MV-4-11 (cell line): Measurements from ENCODE around the gene RAP1GAP2.
A peak's percentile ranks its signal among the peaks of the same experiment; 100 is the strongest.
"Not testable (repeated sequence)": the region's sequence is repeated elsewhere in the genome, so short reads cannot be mapped to it uniquely, and the experiment has no call there.

Experiments used
- DNase-seq: peaks from one replicate; lab custom pipeline; 2025; lab: John Stamatoyannopoulos, UW

RAP1GAP2 gene

DNA sequence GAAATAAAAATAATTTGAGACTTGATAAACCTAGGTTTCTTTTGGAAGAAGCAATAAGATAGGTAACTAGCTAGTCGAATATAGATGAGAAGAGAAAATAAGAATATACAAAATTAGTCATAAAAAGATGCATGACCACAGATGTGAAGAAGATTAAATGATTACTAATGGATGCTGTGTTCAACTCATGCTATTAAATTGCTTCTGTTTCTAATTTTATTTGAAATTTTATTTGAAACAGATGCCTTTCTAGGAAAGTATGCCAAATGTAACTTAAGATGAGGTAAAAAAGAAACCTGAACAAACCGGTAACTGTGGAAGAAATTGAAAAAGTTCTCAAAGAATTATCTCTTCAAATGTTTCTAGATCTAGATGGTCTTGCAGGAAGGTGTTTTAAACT lies 175.6 kb downstream of the RAP1GAP2 start:
- no peak for DNase-seq

DNA sequence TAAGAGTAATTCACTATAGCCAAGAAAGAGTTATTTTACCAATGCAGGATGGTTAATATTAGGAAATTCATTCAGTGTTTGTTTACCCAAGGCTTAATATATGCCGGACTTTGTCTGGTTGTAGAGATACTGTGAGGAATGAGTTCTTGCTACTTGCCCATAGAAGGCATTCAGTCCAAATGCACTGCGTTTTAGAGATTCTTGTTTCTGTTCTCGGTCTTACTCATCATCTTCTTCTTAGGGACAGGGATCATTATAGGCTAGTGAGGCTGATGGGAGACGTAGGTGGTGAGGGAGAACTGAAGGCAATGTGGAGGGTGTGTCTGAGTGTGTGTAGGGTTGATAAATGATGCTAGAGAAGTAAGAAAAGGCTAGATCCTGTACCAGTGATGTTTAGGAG lies 176.5 kb downstream of the RAP1GAP2 start:
- no peak for DNase-seq

DNA sequence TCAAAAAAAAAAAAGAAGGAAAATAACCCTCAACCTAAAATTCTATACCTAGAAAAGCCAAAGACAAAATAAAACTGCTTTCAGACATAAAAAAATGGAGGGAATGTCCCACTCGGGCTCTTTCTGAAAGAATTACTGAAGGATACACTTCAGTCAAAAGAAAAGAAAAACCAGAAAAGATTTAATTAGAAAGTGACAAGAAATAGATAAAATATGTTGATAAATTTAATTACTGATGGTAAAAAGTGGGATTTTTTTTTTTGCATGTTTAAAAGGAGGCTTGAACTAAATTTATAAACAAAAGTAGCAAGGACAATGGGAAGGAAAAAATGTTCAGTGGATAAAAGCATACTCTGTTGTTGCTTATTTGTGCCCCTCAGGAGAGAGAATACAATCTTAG lies 178.1 kb downstream of the RAP1GAP2 start:
- no peak for DNase-seq

DNA sequence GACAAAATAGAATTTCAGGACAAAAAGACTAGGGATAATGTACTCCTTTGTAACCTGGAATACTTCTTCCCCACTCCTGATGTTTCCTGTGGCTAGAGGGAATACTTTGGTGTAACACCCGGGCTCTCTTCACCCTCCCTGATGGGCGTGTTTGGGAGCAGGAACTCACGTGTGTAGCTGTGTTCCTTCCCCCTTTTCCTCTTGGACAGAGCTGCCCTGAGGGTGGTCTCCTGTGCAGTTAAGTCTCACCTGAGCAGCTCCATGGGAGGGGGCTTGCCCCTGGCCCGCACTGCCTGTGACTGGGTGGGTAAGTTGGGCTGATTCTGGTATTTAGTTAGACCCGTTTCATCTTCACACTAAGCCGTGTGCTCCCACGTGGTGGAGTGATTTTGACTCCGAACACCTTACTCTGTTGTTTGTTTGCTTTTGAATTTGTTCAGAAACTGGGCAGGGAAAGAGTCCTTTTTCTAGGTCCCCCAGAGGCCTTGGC lies 179.3 kb downstream of the RAP1GAP2 start:
- no peak for DNase-seq

DNA sequence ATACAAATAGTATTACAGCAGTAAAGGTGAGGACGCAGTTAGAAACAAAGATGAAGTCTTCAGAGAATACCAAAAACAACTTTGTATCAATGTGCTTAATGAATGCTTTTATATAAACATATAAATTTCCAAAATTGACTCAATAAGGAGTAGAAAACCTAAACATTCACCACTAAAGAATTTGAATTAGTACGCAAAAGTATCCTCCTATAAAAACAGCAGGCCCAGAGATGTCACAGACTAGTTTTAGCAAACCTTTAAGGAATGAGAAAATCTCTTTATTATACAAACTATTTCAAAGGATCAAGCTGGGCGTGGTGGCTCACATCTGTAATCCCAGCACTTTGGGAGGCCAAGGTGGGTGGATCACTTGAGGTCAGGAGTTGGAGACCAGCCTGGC lies 180.9 kb downstream of the RAP1GAP2 start:
- DNase-seq = no peak

DNA sequence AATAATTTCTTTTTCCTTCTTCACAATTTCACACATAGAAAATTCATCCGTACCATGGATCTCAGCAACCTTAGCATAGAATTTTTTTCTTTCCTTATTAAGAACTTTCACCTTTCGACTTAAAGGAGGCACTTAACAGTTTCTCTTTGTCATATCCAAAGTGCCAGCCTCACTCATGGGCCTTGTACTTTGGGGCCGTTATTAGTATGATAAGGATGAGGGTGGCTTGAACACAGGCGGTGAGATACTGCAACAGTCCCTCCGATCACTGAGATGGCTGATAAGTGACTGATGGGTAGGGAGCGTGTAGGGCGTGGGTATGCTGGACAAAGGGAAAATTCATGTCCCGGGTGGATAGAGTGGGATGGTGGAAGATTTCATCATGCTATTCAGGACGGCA lies 181.9 kb downstream of the RAP1GAP2 start:
- no peak for DNase-seq

DNA sequence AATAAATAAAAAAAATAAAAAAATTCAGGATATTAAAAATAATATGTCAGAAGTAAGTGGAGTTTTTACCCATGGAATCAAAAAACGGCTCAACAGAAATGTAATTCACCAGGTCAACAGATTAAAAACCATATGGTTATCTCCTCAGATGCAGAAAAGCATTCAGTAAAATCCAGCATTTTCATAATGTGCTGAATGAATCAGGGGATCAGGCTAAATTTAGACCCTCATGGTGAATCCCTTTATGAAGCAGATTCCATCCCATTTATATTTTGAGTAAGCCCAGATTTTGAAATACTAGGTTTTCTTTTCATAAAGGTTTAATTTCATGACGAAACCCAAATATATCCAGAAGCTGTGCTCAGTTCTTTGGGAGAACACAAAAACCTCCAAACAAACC lies 182.8 kb downstream of the RAP1GAP2 start:
- no peak for DNase-seq

DNA sequence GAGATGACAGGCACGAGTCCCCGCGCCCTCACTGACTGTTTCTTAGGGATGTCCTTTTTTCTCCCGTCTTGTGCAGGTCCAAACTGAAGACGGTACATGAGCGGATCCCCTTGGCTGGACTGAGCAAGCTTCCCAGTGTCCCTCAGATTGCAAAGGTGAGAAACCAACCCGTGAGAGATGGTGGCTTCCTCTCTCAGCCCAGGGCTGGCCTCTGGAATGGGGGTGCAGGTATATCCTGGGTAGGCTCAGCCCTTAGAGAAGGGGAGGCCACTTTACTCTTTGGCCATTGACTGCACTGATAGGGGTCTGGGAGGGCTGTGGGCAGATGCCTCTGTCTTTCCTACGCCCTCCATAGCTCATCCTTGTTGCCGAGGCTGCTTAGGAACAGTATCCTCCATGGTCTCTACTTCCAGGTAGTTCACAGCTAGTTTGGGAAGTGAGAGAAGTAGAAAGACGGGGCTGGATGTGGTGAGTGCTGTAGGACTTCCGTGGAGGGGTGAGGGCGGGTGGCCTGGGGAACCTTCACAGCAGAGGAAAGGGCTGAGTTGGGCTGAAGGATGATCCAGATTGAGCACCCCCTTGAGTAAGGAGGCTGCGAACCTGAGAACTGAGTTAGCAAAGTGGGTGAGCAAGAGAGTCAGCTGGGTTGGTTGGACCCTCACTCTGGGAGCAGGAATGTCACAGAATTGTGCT lies 184.1 kb downstream of the RAP1GAP2 start:
- DNase-seq = no peak

DNA sequence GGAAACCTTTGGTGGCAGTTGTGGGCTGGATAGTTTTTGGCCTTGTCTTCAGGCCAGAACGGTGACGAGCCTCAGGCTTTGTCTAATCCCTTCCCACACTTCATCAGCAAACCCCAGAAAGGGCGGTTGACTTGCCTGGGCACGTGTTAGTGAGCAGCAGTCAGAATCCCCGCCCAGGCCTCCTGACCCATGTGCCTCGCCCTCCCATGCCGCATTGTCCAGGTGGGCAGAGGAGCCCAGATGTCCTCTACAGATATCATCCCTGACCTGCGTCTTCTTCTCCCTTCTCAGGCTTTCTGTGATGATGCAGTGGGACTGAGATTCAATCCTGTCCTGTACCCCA lies 184.6 kb downstream of the RAP1GAP2 start:
- DNase-seq = no peak

DNA sequence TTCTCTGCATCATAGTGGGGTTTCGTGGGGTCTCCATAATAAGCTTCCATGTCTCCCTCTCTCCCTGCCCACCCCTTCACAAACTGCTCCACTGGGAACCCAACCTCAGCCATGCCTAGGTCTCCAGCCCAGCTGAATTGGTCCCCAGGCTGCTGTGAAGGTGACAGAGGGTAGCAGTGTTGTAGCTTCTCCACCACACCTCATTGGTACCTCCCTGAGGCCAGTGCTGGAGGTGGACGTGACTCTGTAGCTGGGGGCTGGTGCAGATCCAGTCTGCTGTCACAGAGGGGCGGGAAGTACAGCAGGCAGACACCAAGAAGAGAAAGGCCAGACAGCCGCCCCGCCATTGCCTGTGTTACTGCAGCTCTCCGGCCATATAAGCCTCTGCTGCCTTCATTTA lies 185.1 kb downstream of the RAP1GAP2 start:
- no peak for DNase-seq

DNA sequence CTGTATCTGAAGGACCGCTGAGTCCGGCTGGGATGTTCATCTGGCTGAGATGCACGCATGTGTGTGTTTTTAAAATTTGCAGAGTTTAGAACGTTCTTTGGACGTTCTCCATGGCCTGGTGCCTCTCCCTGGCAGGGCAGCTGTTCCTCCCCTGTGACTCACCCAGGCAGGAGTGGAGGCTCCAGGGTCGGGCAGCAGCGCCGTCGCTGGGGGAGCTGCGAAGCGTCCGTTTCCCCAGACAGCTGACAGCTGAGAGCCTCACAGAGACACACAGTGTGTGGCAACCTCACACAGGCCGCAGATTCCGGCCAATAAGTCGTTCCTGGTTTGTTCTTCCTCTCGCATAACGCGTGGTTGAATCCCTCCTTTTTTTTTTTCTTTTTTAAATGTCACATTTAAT lies 186.6 kb downstream of the RAP1GAP2 start:
- DNase-seq = peak; percentile 98

DNA sequence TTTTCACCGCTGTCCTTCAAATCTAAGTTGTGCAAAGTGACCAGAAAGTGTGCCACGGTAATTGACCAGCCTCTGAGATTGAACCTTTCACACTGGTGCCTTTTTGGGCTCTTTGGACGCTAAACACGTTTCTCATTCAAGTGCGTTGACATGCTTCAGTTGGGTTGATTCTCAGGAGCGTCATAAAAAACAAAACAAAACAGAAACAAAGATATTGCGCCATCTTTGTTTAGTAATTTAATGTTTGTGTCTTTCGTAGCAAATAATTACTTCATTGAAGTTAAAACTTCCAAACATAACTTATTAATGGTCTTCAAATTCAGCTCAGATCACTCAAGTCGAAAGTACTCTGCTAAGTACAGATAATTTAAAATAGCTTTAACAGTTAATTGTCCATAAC lies 187.0 kb downstream of the RAP1GAP2 start:
- DNase-seq = no peak

DNA sequence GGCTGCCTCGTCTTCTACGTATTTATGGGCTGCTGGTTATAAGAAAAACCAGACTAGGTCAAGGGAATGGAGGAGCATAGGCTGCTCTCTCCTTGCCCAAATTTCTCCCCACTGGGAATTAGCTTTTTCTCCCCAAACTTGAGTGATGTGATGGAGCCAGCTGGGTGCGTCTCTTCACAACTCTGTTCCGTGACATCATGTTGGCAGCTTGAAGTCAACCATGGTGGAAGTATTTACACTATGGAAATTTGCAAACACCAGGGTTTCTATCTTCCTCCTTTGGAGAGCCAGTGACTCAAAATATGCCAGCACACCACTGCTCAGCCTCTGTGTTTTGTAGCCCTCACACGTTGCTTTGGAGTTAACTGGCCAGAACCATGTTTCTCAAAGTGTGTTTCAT lies 189.1 kb downstream of the RAP1GAP2 start:
- no peak for DNase-seq

DNA sequence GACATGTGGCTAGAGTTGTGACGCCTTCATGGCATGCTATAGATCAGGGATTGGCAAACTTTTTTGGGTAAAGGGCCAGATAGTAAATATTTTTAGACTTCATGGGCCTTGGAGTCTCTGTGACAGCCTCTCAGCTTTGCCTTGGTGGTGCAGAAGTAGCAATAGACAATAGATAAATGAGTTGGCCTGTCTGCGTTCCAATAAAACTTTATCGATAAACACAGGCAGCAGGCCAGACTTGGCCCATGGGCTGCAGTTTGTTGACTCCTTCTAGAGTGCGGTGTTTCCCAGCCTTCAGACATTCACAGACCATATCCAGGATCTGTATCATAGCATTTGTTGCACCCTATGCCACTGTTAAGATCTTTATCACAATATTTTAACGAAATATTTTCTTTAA lies 190.7 kb downstream of the RAP1GAP2 start:
- DNase-seq = no peak

DNA sequence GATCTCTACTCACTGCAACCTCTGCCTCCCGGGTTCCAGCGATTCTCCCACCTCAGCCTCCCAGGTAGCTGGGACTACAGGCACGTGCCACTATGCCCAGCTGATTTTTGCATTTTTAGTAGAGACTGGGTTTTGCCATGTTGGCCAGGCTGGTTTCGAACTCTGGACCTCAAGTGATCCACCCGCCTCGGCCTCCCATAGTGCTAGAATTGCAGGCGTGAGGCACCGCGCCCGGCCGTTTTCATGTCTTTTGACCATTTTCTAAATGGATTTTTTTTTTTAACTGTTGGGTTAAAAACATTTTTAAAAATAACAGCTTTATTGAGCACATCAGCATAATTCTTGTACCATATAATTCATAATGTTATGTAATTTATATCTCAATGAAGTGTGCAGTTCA lies 193.2 kb downstream of the RAP1GAP2 start:
- not testable (repeated sequence) for DNase-seq

DNA sequence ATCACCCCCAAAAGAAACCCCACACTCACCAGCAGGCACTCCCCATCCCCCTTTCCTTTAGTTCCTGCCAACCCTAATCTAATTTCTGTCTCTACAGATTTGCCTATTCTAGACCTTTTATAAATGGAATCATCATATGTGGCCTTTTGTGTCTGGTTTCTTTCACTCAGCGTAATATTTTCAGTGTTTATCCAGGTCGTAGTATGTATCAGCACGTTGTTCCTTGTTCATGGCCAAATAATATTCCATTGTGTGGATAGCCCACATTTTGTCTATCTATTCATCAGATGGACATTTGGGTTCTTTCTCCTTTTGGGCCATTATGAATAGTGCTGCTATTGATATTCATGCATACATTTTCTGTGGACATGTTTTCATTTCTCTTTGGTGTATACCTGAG lies 193.6 kb downstream of the RAP1GAP2 start:
- no peak for DNase-seq

DNA sequence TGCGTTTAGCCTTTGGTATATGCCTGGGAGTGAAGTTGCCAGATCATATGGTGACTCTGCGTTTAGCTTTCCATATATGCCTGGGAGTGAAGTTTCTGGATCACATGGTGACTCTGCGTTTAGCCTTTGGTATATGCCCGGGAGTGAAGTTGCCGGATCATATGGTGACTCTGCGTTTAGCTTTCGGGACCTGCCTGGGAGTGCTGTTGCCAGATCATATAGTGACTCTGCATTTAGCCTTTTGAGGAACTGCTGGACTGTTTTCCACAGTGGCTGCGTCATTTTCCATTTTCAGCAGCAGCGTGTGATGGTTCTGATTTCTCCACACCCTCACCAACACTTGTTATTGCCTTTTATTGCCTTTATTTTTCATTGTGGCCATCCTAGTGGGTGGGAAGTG lies 194.2 kb downstream of the RAP1GAP2 start:
- DNase-seq = peak; percentile 48

DNA sequence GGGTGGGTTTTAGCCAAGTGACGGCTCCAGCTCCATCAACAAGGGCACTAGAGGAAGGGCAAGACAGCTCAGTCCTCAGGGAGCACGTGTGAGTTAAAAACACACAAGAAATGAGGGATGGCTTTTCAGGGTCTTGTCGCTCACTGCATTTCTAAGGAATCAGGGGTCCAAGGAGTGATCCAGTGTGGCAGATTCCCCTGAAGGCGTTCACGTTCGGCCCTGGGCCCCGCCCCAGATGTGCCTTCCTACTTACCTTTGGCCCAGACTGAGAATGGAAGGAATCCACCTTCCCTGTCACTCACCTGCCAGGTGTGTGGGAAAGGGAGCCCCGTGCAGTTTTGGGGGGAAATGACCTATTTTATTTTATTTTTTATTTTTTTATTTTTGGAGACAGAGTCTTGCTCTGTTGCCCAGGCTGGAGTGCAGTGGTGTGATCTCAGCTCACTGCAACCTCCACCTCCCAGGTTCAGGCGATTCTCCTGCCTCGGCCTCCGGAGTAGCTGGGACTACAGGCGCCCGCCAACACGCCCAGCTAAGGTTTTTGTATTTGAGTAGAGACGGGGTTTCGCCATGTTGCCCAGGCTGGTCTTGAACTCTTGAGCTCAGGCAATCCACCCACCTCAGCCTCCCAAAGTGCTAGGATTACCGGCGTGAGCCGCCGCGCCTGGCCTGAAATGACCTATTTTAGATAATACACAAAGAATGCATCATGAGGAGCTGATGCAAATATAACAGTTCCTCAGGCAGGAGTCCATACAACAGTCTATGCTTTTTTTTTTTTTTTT lies 195.3 kb downstream of the RAP1GAP2 start:
- DNase-seq = not testable (repeated sequence)

DNA sequence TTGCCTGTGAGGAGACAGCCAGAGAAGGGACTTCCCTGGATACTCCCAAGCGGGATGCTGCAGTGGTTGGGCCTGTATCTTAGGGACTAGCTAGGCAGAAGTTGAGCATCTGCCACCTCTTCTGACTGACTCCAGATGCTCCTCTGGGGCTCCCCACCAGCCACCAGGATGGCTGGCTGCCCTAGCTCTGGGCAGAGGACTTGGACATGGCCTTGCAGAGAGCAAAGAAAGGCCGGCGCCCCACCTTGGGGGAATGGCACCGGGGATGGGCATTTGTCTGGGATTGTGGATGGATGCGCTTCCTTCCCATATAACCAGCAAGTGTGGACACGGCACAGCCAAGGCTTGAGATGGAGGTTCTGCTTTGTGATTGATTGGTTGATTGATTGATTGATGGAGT lies 198.2 kb downstream of the RAP1GAP2 start:
- no peak for DNase-seq

DNA sequence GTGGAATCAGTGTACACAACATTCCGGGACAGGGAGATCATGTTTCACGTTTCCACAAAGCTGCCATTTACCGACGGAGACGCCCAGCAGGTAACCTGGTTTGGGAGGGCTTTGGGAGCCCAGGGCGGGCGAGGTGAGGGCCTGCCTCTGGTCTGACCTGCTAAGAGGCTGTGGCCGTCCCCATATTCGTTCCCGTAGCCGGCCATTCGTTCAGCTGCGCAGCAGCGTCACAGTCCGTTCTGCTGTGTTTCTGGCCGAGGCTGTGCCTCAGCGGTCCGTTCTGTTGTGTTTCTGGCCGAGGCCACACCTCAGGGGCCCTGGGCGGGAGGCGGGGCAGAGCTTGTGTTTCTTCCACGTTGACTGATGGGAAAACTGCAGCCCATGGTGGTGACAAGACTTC lies 199.1 kb downstream of the RAP1GAP2 start:
- DNase-seq = no peak

DNA sequence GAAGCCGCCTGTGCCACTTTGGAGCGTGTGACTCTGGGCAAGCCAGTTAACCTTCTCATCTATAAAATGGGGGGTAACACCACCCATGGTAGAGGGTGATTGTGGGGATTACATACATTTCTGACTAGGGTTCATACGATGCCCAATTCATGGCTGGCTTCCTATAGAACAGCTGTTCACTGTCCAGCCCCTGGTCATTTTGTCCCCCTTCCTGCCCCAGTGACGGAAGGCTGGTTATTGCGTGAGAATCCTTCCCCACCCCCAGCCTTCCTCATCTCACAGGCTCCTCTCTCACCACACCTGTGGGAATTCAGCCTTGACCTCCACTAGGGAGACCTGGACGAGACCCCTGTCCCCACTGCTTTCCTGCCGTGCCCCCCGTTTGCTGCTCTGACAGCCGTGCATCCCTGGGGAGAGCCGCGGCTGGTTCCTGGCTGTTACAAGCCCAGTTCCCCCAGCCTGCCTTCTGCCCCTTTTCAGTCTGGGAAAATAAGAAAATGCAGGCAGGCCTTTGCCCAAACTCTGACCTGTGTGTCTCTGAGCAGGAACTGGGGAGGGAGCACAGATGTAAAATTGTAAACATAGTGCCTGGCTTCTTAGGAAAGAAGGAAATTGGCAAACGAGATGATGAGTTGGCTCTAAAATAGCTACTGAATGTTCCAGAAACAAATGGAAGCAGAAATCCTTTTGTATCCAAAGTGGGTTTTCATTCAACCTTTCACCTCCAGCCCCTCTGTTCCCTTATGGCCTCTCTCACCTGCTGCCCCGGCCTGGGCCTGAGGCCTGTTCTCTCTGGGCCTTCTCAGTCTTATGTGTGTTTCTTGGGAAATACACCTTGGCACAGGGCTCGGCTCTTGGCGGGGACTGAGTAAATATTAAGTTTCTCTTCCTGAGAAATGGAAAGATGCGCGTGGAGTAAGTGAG lies 199.9 kb downstream of the RAP1GAP2 start:
- DNase-seq = no peak

DNA sequence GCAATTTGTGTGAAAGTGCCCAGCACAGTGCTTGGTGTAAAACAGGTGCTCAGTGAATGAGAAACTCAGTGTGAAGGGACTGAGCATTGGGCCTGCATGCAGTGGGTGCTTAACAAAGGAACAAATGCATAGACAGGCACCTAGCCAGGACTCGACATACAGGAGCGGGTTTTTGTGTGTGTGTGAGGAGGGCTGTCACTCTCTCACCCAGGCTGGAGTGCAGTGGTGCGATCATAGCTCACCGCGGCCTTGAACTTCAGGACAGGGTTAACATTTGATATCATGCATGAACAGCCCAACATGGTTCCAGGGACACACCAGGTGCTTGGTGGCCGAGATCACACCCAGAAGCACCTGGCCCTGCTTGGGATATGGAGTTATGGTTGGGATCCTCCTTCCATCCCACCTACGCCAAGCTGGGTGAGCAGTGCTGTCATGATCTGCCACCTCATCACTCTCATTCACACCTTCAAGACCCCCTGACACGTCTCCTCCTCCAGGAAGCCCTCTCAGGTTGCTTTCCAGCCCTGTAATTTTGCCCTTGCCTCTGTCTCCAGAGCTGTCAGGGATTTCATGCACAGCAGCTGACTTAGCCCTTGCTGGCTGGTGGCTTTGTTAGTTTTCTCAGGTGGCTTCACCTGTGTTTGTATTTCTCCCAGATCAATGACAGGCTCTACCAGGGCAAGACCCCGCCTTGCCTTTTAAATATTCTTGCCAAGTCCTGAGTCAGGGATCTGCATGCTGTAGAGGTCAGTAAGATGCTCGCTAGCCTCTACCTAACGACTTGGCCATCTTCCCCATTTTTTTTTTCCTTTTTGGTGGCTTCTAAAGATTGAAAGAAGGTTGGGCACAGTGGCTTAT lies 200.8 kb downstream of the RAP1GAP2 start:
- no peak for DNase-seq
